HUES48 (cell line): ENCODE measurements around the gene POLR2L.

Experiments used
- H3K27ac ChIP-seq: one replicate; pipeline ENCODE4 v1.7.0; 2013; ENCODE audit warnings: low read depth, low read length, inconsistent platforms
- H3K27me3 ChIP-seq: 2 replicates; pipeline ENCODE4 v1.6.1; 2013; ENCODE audit warnings: mild to moderate bottlenecking, low read length; ENCODE audit not compliant: control insufficient read depth, insufficient read depth
- H3K36me3 ChIP-seq: 2 replicates; pipeline ENCODE4 v1.6.1; 2013; ENCODE audit warnings: low read length; ENCODE audit not compliant: control insufficient read depth, insufficient read depth
- H3K4me1 ChIP-seq: 2 replicates; pipeline ENCODE4 v1.6.1; 2013; ENCODE audit warnings: mild to moderate bottlenecking, low read length; ENCODE audit not compliant: control insufficient read depth, insufficient read depth
- H3K4me3 ChIP-seq: 2 replicates; pipeline ENCODE4 v1.5.1; 2013; ENCODE audit warnings: mild to moderate bottlenecking, low read depth, low read length
- H3K9ac ChIP-seq: 2 replicates; pipeline ENCODE4 v1.6.1; 2013; ENCODE audit warnings: mild to moderate bottlenecking, low read depth, low read length, moderate library complexity
- H3K9me3 ChIP-seq: 2 replicates; pipeline ENCODE4 v1.6.1; 2013; ENCODE audit warnings: low read length; ENCODE audit not compliant: control insufficient read depth, insufficient read depth

The POLR2L gene

GRCh38 chr11:821512-822371 is 20.6 kb downstream of the POLR2L start:
- no peak overlapping the region for H3K27ac ChIP-seq
- no peak overlapping the region for H3K9ac ChIP-seq
- H3K4me3 ChIP-seq, result no peak overlapping the region
- H3K27me3 ChIP-seq, result peaks cover 5% of the 10 kb centered on the region; the same call in 1 of the 2 replicates
- 0 out of 2 replicates have a peak, but pooled peaks cover 16% of the 10 kb centered on the region for H3K36me3 ChIP-seq
- no peaks in the 10 kb centered on the region for H3K9me3 ChIP-seq
- H3K4me1 ChIP-seq, result peaks cover 9% of the 10 kb centered on the region

GRCh38 chr11:820655-821511 is 21.4 kb downstream of the POLR2L start:
- no peak overlapping the region for H3K27ac ChIP-seq
- H3K4me3 ChIP-seq, result peak overlapping the region; percentile 83
- no peak overlapping the region for H3K9ac ChIP-seq
- 0 out of 2 replicates have a peak, but pooled peaks cover 16% of the 10 kb centered on the region for H3K36me3 ChIP-seq
- H3K9me3 ChIP-seq, result no peaks in the 10 kb centered on the region
- H3K27me3 ChIP-seq, result peaks cover 4% of the 10 kb centered on the region; the same call in 1 of the 2 replicates
- H3K4me1 ChIP-seq, result peaks cover 9% of the 10 kb centered on the region

- Histone ChIP-seq H3K9me3 (no peaks in the 10 kb centered on the region), H3K27ac (peak overlapping the region; percentile 73), H3K4me3 (peak overlapping the region; percentile 83), H3K27me3 (no peaks in the 10 kb centered on the region), H3K4me1 (peaks cover 9% of the 10 kb centered on the region), H3K36me3 (0 out of 2 replicates have a peak, but pooled peaks cover 12% of the 10 kb centered on the region), H3K9ac (no peak overlapping the region)
Measured at GRCh38 chr11:819943-820649, 22.2 kb downstream of the POLR2L start.

GRCh38 chr11:819129-819931 is 23.0 kb downstream of the POLR2L start:
- Histone ChIP-seq H3K9me3 (no peaks in the 10 kb centered on the region), H3K27ac (peak overlapping the region; percentile 73), H3K4me3 (peak overlapping the region; percentile 83), H3K27me3 (no peaks in the 10 kb centered on the region), H3K9ac (peak overlapping the region; percentile 69; the same call in 1 of the 2 replicates), H3K36me3 (0 out of 2 replicates have a peak, but pooled peaks cover 7% of the 10 kb centered on the region), H3K4me1 (peaks cover 9% of the 10 kb centered on the region)

GRCh38 chr11:818396-819128 is 23.8 kb downstream of the POLR2L start, which contains the start of gene PNPLA2:
PNPLA2 (plus strand) TSS chr11:818914; CDS start chr11:819719, 805 bp downstream.
- Histone ChIP-seq H3K9me3 (no peaks in the 10 kb centered on the region), H3K4me1 (peaks cover 9% of the 10 kb centered on the region), H3K27ac (peak within 1 kb of the TSS; percentile 73), H3K36me3 (peaks cover 8% of the 10 kb centered on the region), H3K9ac (peak within 1 kb of the TSS; percentile 69; the same call in 1 of the 2 replicates), H3K27me3 (no peaks in the 10 kb centered on the region), H3K4me3 (peak within 1 kb of the TSS; percentile 83)

- Histone ChIP-seq H3K36me3 (peaks cover 28% of the 10 kb centered on the region), H3K27me3 (no peaks in the 10 kb centered on the region), H3K9ac (no peak overlapping the region), H3K4me1 (peaks cover 17% of the 10 kb centered on the region), H3K4me3 (no peak overlapping the region), H3K9me3 (no peaks in the 10 kb centered on the region), H3K27ac (no peak overlapping the region)
Measured at GRCh38 chr11:816433-816779, 25.9 kb downstream of the POLR2L start.

- no peak overlapping the region for H3K27ac ChIP-seq
- H3K27me3 ChIP-seq, result no peaks in the 10 kb centered on the region
- no peaks in the 10 kb centered on the region for H3K9me3 ChIP-seq
- H3K4me3 ChIP-seq, result no peak overlapping the region
- H3K4me1 ChIP-seq, result peaks cover 22% of the 10 kb centered on the region
- H3K9ac ChIP-seq, result no peak overlapping the region
- peaks cover 33% of the 10 kb centered on the region for H3K36me3 ChIP-seq
Measured at GRCh38 chr11:815675-816432, 26.5 kb downstream of the POLR2L start.

GRCh38 chr11:813456-814096 is 28.8 kb downstream of the POLR2L start:
- H3K4me3 ChIP-seq, result no peak overlapping the region
- H3K27me3 ChIP-seq, result no peaks in the 10 kb centered on the region
- H3K27ac ChIP-seq, result peak overlapping the region; percentile 63
- no peak overlapping the region for H3K9ac ChIP-seq
- no peaks in the 10 kb centered on the region for H3K9me3 ChIP-seq
- H3K36me3 ChIP-seq, result peaks cover 34% of the 10 kb centered on the region
- H3K4me1 ChIP-seq, result peaks cover 17% of the 10 kb centered on the region; the same call in 1 of the 2 replicates

- H3K9ac ChIP-seq, result no peak overlapping the region
- peaks cover 34% of the 10 kb centered on the region for H3K36me3 ChIP-seq
- no peaks in the 10 kb centered on the region for H3K9me3 ChIP-seq
- peaks cover 13% of the 10 kb centered on the region; the same call in 1 of the 2 replicates for H3K4me1 ChIP-seq
- peak overlapping the region; percentile 63 for H3K27ac ChIP-seq
- H3K27me3 ChIP-seq, result no peaks in the 10 kb centered on the region
- no peak overlapping the region for H3K4me3 ChIP-seq
Measured at GRCh38 chr11:813072-813455, 29.3 kb downstream of the POLR2L start.
